HTERT RPE-1 (cell line): ENCODE results near the gene SEC16B.

Experiments
- in situ Hi-C: fragments of 300-500 bp; cut with MboI; formaldehyde crosslinking; loops from 4 replicates; pipeline ENCODE4 v1.14.3; 2020; ENCODE audit warnings: low sequenced_read_pairs

Gene SEC16B

DNA sequence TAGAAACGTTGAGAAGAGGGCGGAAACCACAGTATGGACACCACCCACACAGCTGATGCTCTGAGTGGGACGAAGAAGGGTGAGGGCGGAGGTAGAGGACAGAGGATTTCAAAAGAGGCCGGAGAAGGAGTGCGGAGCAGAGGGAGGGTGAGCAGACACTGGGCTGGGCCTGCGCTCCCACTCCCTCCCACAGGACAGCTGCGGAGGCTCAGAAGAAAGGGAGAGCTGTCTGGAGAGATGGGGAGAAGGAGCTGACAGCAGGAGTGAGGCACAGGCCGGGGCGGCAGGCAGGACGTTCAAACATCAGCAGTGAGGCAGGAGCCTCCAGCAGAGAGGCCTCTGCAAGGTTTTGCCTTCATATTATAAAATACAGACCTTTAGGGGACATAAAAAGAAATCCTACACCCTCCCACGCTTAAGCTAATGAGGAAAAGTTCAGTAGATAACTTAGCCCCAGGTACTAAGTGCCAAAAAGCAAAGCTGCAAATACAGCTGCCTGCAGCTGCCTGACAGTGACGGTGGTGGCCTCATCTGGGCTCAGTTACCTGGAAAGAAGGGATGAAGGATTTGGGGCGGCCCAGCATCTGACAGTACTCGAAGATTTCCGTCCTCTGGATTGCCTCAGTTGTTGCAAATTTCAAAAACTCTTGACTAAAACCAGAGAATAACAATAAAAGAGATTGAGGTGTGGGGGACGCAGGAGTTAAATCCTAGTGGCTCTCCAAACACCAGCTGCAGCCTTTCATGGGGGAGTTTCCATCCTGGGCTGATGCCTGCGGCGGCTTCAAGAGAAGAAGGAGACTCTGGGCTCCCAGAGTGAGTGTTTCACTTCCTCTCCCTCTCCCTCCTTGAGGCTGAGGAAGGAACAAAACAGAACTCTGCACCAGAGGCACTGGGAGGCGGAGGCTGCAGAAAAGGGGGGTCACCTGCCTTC, 25.6 kb downstream of the SEC16B start:
- in situ Hi-C loops: no loop called here

DNA sequence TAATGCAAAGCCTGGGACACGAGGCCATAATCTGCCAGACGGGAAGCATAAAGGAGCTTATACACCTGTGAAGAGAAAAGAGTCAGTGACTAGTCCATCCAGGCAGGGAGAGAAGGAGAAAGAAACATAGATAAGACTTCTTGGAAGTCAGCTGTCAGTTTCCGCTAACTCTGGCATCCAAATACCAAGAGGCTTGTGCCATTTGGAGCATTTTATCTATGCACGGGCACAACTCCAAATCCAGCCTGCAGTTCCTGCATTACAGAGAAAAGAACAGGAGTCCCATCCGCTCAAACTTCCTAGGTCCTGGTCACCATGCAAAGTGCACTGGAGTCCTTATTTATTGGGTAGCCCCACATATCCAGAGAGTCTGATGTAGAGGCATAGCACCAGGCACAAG, 27.9 kb downstream of the SEC16B start:
- in situ Hi-C loops: no loop called here

DNA sequence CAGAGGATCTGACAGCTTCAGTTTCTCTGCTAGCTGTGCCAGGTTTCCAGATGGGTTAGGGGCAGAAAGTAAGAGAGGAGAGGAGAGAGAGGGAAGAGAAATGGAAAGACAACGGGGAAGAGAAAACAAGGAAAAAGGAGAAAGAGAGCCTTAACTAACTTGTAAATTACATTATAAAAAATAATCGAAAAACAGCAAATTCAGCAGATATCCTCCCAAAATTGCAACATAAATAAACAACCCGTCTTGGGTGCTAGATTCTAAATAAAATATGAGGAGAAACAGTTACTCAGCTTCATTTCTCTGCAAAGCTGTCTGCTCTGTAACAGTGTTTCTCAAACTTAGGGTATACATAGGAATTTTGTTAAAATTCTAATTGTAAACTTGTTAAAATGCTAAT, 29.2 kb downstream of the SEC16B start:
- in situ Hi-C loops: no loop called here

DNA sequence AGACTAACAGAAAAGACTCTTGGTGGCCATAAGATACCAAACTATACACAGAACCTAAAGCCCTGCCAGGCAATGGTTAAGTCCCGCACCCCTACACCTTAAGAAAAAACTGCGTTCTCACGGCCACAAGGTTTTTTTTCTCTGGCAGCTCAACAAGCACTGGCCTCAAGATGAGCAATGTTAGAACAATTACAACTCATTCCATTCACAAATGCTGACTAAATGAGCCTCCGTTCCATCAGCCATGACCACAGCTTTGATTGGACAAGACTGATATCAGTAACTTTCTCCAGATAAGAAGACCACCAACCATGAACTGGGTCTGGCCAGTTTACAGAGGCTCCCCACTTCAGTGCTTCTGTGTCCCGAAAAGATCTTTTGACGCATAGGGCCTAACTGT, 31.9 kb downstream of the SEC16B start:
- in situ Hi-C loops: no loop called here

DNA sequence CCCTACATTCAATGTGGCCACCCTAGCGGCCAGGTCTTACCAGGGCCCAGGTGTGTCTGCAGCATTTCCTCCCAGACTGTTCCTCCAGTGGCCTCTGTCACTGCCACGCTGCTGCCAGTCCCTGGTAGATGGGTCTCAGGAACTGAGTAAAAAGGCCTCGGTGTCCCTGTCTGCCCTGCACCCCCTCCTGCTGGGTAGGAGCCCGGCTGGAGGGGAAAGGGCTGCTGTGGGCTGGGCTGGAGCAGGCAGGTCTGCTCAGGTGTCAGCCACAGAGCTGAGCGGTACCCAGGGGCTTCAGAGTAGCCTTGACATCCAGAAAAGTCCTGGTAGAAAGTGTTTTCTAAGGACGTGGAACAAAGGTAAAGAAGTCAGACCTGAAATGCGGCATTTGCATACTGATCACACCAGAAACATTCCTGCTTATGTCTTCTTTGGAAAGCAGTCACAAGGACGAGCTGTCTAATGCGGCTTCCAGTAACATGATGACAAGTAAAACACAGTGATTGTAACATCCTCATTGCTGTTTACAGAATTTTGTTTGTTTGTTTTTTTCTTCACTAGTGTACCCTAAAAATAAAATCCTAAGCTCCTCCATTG, 32.6 kb downstream of the SEC16B start:
- in situ Hi-C loops: no loop called here

DNA sequence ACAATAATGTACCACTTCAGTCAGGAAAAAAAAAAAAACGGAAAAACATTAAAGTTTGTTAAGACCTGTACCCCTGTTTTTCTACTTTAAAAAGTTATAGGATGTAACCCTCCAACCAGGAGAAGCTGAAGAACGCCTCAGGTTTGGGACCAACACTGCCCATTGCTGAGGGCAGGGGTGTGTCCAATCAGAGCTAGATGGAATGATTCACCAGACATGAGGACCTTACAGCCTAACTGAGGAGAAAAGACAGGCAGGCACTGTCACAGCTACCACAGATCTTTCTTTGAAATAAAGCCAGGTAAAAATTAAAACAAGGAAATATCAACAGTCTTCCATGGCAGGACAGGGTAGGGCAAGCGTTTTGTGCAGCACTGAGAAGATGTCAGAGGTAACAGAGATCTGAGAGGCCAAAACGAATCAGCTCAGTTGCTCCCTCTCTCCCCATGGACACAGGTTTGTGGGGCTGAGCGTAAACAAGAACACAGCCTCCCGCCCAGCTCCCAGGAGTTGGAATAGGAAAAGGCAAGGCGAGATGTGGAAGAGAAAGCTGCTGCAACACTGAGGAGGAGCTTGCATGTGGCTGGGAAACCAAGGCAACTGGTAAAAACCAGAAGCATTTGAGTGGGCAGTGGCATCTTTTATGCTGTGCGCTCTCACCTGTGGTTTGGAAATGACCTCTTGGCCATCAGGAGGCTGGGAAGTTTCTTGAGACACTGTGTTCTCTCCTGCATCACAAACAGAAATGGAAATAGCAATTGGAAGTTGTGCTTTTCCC, 34.0 kb downstream of the SEC16B start:
- in situ Hi-C loops: no loop called here

DNA sequence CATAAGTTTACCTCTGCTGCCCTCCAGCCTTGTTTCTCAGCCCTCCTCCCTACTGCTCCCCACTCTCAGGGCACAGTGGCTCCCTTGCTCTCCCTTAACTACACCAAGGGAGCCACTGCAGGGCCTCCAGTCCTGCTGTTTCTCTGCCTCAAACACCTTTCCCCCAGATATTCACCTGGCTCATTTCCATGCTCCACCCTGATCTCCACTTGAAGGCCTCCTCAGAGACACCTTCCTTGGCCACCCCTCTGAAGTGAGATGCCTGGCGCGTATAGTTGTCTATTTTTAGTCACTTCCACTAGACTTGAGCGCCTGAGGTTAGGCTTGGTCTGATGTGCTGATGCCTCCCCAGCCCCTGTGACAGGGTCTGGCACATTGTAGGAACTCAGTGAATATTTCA, 34.9 kb downstream of the SEC16B start:
- in situ Hi-C loops: no loop called here

DNA sequence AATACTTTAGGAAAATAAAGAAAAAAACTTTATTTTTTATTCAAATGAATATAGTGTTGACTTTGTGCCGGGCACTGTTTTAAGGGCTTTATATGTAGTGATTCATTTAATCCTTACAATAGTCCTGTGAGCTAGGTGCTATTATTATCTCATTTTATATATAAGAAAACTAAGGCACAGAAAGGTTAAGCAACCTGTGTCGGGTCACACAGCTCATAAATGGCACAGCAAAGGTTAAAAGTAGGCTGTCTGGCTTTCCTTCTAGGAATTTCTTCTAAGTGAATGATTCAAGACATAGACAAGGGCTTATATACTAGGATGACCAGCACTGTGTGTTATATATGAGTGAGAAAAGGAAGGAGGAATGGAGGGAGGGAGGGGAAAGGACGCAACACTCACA, 35.4 kb downstream of the SEC16B start:
- in situ Hi-C loops: no loop called here

DNA sequence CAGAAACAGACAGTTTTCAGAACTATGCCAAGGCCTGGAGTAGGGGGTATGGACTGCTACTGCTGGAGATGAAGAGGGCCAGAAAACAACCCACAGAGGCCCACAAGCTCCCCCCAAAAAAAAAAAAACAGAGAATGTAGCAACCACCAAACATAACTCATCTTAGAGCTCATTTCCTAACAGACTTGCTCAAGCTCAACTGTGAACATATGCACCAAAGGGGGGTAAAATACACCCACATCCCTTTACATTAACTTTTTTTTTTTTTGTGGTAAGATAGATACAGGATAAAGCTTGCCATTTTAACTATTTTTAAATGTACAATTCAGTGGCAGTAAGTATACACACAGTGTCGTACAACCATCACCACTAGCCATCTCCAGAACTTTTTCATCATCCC, 36.0 kb downstream of the SEC16B start:
- in situ Hi-C loops: no loop called here

DNA sequence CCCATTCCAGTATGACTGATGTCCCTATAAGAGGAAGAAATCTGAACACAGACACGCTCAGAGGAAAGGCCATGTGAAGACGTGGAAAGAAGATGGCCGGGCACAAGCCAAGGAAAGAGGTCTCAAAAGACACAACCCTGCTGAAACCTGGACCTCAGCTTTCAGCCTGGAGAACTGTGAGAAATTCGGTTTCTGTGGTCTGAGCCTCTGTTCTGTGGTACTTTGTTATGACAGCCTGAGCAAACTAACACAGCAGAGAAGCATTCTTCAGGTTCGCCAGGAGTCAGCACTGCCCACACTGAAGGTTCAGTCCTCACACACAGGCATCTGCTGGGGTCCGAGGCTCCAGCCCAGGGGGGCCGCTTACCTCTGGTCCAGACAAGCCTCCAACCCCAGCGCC, 37.7 kb downstream of the SEC16B start:
- in situ Hi-C loops: no loop called here

DNA sequence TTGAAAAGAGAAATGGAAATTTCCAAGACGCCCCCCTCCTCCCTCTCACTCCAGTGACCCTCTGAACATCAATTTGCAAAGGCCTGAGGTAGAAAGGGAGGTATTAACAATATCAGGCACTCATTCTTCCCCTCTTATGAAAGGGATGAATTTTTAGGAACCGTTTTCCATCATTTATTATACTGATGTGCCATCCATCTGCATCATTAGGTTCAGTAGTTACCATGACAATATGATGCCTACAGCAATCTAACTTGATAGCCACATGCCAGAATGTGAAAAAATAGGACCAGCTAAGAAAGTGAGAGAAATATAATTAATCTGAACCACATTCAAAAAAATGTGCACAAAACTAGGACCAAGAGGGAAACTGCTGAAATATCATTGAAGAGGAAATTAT, 40.9 kb downstream of the SEC16B start:
- in situ Hi-C loops: no loop called here

DNA sequence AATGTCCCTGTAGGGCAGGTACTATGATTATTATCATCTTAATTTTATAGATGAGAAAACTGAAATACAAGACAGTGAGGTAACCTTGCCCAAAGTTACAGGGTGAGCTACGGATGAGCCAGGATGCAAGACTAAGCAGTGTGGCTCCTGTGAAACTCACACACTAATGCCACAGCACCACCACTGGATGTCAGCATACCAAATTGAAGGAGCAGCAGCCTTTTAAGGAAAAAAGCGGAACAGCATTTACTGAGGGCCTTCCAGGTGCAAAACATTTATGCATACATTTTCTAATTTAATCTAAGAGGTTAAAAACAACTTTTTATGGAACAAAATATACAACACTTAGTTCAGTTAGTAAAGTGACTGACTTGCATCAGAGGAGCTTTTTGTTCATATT, 41.7 kb downstream of the SEC16B start:
- in situ Hi-C loops: no loop called here

DNA sequence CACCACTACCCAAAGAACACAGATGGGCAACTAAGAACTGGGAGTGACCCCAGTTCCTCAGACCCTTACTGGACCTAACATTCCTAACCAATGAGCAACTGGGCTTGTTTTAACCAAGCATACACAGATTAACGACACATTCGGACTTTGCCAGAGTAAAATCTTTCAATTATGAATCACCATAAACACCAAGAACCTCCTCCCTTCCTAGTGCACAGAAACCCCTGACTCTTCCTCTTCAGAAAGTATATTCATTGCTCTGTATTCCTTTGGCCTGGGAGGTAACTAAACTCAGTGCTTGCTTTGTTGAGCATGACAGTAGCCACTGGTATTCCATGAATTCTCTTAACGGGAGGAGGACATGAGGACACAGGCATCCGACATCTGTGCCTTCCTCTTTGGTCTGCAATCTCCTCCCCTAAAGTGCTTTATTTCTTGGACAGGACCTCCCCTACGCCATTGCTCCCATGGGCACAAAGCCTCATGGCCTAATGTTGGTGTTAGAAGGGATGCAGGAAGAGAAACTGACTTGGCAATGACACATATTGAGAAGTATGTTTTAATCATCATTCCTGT, 42.7 kb downstream of the SEC16B start:
- in situ Hi-C loops: no loop called here

DNA sequence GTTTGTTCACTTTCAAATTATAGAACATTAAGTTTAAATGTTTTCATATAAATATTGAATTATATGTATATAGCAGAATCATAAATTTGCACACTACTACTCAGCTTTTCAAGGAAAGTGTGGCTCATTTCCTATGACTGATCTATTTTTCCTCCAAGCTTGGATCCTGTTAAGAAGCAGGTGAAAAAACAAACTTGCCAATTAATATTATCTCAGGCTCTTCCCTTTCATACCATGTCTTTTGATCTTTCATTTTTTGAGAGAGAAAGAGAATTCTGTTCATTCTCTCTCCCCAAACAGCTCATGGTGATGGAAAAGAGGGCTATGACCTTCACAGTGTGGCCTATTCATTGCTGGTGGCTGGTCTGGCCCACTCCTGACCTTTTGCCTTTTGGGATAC, 43.7 kb downstream of the SEC16B start:
- in situ Hi-C loops: no loop called here

DNA sequence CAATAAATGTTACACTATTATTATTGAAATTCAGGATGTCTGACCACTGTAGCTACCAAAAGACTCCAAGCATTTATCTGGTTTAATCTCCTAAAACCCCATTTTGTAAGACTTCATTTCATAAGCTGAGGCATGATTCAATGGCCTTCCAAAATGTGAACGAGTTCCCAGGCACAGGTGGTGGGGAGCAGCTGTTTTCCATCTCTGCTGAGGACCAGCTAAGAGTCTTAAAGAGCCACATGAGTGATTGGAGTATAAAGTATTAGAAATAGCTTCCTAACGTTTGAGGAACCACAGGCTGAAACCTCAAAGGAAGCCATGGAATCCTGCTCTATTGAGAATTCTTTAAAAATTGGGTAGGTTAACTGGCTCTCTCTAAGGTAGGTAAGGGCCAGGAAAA, 44.9 kb downstream of the SEC16B start:
- in situ Hi-C loops: no loop called here

DNA sequence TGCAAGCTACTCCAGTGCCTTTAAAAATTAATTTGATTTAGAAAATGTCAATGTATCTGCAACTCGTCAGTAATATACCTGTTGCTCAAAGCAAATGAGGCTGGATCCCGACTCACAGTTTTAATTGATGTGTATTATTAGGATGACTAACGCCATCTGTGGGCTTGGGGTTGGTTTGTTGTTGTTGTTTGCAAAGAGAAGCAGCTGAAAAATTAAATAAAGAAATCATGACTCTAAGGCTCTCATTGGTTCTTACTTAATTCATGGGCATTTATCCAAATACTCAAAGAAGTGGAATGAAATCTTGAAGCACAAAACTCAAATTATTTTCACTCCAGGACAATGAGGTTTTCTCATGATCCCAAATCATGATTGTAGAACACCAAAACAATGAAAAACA, 46.4 kb downstream of the SEC16B start:
- in situ Hi-C loops: no loop called here

DNA sequence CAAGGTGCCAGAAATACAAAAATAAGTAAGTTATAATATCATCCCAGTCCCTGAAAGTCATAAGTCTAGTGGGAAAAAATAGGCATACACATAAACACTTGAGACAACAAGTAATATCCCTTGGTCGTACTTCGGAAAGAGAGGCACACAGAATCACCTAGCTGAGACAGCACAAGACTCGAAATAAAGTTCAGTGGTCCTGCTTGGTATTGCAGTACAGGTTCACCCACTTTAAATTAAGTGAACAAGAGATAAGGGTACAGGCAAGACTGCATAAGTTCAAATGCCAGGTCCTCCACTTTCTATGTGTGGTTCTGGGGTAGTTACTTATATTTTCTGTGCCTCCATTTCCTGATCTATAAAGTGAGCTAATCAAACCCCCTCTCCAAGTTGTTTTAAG, 47.6 kb downstream of the SEC16B start:
- in situ Hi-C loops: no loop called here

DNA sequence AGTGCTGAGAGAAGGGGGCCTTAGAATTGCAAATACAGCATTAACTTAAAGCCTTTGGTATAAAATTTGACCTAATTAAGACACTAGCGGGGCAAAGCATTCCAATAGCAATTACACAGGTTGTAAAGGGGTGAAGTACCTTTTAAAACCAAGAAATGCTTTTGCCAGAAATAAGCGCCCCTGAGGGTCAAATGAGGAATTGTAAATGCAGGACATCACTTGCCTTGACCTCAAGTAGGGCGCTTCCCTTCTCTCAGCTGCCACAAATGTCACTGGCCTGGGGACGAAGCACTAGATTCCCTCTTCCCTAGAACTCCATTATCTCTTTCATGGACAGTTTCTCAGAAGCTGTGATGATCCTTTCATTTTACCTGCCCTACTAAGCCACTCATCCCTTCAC, 48.3 kb downstream of the SEC16B start:
- in situ Hi-C loops: no loop called here

DNA sequence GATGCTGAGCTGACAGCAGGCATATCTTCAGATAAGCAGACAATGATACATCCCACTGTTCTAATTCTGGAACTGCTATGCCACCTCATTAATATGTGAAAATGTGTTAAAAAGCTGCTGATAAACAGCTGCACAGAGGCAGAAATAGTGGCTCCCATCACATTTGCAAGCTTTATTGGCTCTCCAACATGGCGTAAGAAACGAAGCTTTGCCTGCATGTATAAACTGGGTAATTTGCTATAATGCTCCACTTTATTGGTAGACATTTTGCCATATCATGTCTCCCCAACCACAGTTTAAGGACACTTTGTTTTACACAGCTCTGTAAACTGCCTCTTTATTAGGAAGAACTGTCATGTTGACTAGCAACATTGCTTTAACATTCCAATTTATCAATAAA, 49.8 kb downstream of the SEC16B start:
- in situ Hi-C loops: no loop called here

DNA sequence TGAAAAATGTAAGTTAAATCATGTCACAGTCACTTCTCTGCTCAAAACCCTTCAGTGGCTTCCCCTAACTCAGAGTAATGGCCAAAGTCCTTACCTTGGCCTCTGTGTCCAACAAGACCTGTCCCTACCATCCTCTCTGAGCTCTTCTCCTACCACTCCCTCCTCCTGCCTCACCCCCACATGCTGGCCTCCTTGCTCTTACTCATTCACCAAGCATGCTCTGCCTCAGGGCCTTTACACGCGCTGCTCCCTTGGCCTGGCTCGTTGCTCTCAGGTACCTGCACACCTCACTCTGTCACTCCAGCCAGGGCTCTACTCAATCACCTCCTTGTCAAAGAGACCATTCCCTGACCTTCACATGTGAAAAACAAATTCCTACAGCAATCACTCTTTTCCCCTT, 54.2 kb downstream of the SEC16B start:
- in situ Hi-C loops: no loop called here

DNA sequence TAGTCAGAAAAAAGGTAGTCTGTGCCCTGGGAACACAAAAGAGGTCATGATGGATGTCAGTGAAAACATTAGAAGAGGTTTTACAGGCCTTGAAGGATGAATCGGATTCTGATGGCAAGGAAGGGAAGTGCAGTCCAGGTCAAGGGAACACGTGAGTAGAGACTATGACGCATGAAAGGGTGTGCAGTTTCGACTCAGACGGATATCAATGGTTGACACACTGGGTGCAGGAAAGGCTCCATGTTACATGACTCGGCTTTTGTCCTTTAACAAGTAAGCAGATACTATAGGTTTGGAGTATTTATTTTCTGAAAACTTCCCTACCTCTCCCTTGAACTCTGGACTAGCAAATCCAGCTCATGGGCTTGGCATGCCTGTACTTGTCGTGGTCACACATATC, 55.3 kb downstream of the SEC16B start:
- in situ Hi-C loops: no loop called here
